Activated CD4-positive, alpha-beta T cell treated with anti-CD3 and anti-CD28 coated beads, Interleukin-2, amount 50 U/mL, for 1 hour (primary cell): ENCODE results near the gene KCNB1.

Source experiments
- DNase-seq: peaks from one replicate; pipeline ENCODE4 v3.0.0-alpha.2; 2020

KCNB1 gene

GRCh38 chr20:49384437-49385434, 97.7 kb downstream of the KCNB1 start:
- peak; percentile 59 for DNase-seq

DNA sequence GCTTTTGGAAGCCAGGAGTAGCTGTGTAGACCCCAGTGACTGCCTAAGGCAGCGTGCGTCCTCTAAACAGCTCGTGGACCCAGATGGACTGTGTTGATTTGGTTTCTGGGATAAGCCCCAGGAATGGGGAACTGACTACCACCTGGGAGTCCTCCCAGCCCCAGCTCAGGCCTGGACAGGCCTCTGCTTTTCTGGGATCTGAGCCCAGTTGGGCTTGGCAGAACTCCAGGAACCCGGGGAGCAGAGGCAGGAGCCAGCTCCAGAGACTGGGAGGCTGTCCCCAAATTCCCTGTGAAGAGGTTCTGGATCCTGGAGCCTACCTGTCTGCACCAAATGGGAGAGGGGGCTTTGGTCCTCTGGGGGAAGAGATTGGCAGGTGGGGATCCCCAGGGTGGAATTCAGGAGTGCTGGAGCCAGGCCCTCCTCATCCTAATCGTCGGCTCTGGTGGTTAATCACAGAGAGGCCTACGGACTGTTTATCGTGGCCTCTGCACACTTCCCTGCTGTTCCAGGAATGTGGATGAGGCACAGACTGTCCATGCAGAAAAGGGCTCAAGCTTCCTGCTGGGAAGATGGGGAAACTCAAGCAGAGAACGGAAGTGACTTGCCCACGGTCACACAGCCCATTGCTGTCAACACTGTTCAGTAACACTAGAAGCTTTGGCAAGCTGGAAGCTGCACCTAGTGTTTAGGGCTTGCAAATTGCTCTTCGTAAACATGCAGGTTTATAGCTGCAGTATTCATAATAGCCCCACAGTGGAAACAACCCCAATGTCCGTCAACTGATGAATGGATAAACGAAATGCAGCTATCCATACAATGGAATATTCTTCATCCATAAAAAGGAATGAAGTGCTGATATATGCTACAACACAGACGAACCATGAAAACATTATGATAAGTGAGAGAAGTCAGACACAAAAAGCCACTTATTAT, 100.6 kb downstream of the KCNB1 start:
- no peak for DNase-seq

GRCh38 chr20:49380337-49380780, 102.1 kb downstream of the KCNB1 start:
- DNase-seq: no peak

DNA sequence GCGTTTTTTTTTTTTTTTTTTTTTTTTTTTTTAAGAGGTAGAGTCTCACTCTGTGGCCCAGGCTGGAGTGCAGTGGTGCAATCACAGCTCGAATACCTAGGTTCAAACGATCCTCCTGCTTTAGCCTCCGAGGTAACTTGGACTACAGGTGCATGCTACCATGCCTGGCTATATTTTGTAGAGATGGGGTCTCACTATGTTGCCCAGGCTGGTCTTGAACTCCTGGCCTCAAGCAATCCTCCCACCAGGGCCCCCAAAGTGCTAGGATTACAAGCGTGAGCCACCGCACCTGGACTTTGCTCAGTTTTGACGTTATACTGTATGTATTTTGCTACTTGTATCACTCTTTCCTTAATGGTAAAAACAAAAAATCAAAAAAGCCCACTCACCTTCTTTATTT, 103.1 kb downstream of the KCNB1 start:
- no peak for DNase-seq

DNA sequence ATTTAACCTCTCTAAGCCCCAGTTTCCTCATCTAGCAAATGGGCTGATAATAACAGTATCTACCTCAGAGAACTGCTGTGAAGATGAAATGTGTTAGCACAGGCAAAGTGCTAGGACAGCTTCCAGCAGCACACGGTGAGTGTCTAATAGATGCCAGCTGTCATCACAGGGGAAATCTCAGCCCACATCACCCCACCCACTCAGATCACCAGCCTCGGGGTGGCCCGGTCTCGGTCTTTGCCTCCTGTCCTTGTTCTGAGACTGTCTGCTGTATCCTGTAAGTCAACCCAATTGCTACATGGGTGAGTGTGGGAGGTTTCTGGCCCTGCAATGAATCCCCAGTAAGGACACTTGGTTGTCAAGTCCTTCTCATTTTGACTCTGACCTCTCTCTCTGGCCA, 105.1 kb downstream of the KCNB1 start:
- no peak for DNase-seq

- DNase-seq: no peak
These were observed 107.3 kb downstream of the KCNB1 start for GRCh38 chr20:49375170-49375569.

DNA sequence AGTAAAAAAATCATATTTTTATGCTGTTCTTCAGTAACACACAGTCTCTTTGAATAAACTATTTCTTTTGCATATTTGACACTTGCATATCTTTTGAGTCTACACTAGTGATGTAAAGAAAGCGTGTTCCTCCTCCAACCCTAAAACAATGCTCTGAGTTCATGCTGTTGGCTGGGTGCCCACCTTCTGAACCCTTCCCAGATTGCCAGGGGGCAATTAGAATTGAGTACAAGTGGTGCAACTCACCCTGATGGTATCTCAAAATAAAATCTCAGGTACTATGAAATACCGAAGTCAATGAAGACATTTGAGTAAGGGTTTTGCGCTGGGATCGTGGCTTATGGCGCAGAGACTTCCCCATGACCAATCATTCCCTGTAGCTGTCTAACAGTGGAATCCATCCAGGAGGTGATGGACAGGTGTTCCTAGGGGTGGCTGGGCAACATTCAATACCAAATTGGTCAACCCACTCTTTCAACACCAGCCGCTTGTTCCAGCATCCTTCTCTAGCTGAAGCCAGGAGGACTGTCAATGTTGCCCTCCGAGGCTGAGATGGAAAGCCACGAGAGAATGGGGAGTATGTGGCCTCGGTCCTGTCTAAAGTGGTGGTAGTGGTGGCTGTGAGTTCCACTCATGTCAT, 110.3 kb downstream of the KCNB1 start:
- no peak for DNase-seq

DNA sequence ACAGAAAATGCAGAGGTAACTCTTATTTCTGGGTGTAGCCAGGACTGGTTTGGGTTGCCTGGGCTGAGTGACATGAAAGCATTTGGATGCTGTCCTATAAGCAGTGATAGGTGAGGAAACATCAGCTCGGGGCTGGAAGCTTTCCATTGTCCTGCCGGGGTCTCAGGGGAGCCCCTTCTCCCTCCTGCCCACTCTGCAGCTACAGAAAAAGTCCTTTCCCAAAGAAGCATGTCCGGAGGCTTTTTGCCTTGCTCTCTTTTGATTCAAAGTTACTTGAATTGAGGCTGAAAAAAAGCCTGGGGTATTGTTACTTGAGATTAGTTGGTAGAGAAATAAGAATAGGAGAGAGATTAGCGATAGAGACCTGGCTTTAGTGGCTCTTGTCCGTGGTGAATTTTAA, 113.9 kb downstream of the KCNB1 start:
- DNase-seq: no peak

DNA sequence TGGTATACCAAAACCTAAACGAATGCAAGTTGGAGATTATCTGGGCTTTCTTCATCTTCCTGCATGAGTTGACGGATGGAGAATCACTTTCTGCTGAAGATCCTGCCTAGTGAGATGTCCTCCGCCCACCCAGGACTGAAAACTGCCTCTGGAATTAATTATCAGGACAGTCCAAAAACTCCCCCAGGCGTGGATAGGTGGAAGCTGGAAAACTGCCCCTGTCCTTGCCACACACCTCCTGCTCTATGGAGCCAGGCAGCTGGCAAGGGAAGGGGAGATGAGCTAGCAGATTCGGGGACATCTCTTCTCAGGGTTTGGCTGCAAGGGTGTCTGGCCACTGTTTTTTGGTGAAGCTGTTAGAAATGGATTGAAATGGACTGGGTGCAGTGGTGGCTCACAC, 115.4 kb downstream of the KCNB1 start:
- DNase-seq: no peak

DNA sequence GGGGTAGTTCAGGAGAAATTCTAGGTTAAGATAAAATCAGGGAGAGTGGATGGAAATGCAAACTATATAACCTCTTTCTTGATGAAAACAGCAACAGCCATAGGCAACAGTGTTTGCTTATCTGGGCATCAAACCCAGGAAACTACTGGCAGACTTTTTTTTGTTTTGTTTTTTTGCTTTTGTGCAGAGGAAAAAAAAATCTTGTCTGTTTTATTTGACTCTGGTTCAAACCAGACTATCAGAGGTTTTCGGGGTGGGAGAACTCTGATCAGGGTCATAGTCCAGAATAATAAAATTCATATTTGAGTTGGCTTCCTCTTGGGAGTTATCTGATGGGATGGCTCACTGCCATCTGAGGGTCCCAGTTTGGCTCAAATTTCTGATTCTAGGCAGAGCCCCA, 115.8 kb downstream of the KCNB1 start:
- DNase-seq: no peak

DNA sequence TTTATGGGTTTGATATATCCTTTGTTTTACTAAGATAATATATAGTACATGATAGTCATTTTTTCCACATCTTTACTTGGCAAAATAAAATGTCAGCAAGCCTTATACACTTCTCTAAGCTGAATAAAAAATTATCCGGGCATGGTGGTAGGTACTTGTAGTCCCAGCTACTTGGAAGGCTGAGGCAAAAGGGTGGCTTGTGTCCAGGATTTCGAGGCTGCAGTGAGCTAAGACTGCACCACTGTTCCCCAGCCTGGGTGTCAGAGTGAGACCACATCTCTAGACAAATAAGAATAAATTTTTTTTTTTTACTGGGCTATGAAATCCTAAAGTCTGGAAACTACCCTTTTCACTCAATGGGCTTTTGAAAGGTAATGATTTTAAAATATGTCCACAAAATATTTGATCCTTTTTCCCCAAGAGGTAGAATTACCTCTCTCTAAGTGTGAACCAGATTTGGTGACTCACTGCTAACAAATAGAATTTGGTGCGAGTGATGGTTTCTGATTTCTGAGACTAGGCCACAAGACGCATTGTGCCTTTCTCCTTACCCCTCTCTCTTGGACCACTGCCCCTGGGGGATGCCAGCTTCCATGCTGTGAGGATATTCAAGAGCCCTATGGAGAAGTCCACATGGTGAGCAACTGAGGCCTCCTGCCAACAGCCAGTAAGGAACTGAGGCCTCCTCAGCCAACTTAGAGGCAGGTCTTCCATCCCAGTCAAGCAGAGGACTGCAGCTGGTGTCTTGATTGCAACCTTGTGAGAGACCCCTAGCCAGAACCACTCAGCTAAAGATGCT, 120.4 kb downstream of the KCNB1 start:
- DNase-seq: no peak

GRCh38 chr20:49360242-49360968, 122.1 kb downstream of the KCNB1 start:
- no peak for DNase-seq

GRCh38 chr20:49356676-49357075, 125.8 kb downstream of the KCNB1 start:
- no peak for DNase-seq

DNA sequence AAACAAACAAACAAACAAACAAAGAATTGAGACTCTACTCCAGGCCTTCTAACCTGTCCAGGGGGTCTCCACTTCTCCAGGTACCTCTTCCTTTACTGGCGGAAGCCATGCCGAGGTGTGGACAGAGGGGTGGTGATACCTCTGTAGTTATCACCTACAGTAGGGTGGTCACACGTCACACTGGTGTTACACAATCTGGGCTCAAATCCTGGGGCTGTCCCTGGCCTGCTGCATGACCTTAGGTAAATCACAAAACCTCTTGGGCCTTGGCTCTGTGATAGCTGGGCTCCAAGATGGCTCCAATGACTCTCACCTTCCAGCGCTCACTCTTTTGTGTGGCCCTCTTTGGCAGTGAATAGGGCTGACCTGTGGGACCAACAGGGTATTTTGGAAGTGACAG, 127.8 kb downstream of the KCNB1 start:
- no peak for DNase-seq

GRCh38 chr20:49353348-49353747, 129.1 kb downstream of the KCNB1 start:
- no peak for DNase-seq

DNA sequence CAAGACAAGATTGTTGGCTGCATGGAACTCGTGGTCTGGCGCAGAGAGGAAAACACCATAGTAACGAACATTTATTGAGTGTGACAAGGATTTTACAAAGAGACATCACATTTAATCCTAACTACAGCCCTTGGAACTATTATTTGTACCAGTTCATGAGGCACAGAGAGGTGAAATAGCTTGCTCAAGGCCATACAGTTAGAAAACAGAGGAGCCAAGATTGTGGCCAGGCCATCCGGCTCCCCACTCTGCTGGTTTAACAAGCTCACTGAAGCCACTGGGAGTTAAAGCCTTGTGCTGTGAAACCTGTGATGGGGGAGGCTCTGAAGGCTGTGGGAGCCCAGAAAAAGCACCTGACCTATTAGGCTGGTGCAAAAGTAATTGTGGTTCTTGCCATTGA, 129.7 kb downstream of the KCNB1 start:
- DNase-seq: no peak

GRCh38 chr20:49351775-49352174, 130.7 kb downstream of the KCNB1 start:
- no peak for DNase-seq

GRCh38 chr20:49349694-49350252, 132.7 kb downstream of the KCNB1 start:
- no peak for DNase-seq

DNA sequence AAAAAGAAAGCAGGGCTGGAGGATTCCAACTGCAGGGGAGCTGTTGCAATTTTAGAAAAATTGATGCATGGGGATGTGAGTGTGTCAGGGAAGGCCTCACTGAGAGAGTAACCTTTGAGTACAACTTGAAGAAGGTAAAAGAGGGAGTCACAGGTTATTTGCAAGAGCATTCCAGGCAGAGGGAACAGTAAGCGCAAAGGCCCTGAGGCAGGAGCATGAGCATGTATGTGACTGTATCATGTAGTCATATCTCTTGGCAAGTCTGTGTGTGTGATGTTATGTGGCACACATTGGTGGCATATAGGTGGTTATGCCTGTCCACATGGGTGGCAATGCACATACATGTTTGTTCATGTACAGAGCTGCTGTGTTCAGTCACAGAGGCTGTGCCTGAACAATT, 133.4 kb downstream of the KCNB1 start:
- DNase-seq: no peak

GRCh38 chr20:49348563-49348962, 133.9 kb downstream of the KCNB1 start:
- DNase-seq: no peak

GRCh38 chr20:49347156-49347555, 135.3 kb downstream of the KCNB1 start:
- no peak for DNase-seq
